ENCODE measurements around the gene CNTN1.

Gene CNTN1

GRCh38 chr12:41089438-41089837, 397.2 kb downstream of the CNTN1 start:
- no peak for DNase-seq (ENCODE audit: low read depth, low spot score)
- Histone ChIP-seq H3K4me3 (no peak overlapping the region), H3K27ac (no peak overlapping the region), H3K9me3 (ENCODE audit: low read depth, low read length) (no peaks in the 10 kb centered on the region), H3K36me3 (ENCODE audit: insufficient read depth, low read length) (no peaks in the 10 kb centered on the region), H3K9ac (ENCODE audit: insufficient read length) (no peak overlapping the region)
- no peak for TF ChIP-seq EZH2 (IDR thresholded peaks at IDR 0.05)
- TF ChIP-seq FOXP2 (optimal IDR thresholded peaks at IDR 0.05; ENCODE audit: control extremely low read depth, extremely low read length, insufficient read depth), result no peak
- no peak for TF ChIP-seq POLR2AphosphoS5 (IDR thresholded peaks at IDR 0.05; ENCODE audit: borderline replicate concordance, low read depth, low read length)

- no peak for DNase-seq (ENCODE audit: low read depth, low spot score)
- no peak for TF ChIP-seq FOXP2 (optimal IDR thresholded peaks at IDR 0.05; ENCODE audit: control extremely low read depth, extremely low read length, insufficient read depth)
- no peak for TF ChIP-seq POLR2AphosphoS5 (IDR thresholded peaks at IDR 0.05; ENCODE audit: borderline replicate concordance, low read depth, low read length)
- TF ChIP-seq EZH2 (IDR thresholded peaks at IDR 0.05), result no peak
- Histone ChIP-seq H3K36me3 (ENCODE audit: insufficient read depth, low read length) (no peaks in the 10 kb centered on the region), H3K27ac (no peak overlapping the region), H3K9ac (ENCODE audit: insufficient read length) (no peak overlapping the region), H3K4me3 (no peak overlapping the region), H3K9me3 (ENCODE audit: low read depth, low read length) (no peaks in the 10 kb centered on the region)
Observed at GRCh38 chr12:41092115-41092514, 399.9 kb downstream of the CNTN1 start.

GRCh38 chr12:41096797-41097196, 404.6 kb downstream of the CNTN1 start:
- Histone ChIP-seq H3K9ac (ENCODE audit: insufficient read length) (no peak overlapping the region), H3K27ac (no peak overlapping the region), H3K4me3 (no peak overlapping the region), H3K9me3 (ENCODE audit: low read depth, low read length) (no peaks in the 10 kb centered on the region), H3K36me3 (ENCODE audit: insufficient read depth, low read length) (no peaks in the 10 kb centered on the region)
- no peak for TF ChIP-seq EZH2 (IDR thresholded peaks at IDR 0.05)
- DNase-seq (ENCODE audit: low read depth, low spot score), result no peak

- Histone ChIP-seq H3K27ac (no peak overlapping the region), H3K9me3 (ENCODE audit: low read depth, low read length) (no peaks in the 10 kb centered on the region), H3K9ac (ENCODE audit: insufficient read length) (no peak overlapping the region), H3K4me3 (no peak overlapping the region), H3K36me3 (ENCODE audit: insufficient read depth, low read length) (no peaks in the 10 kb centered on the region)
- TF ChIP-seq FOXP2 (optimal IDR thresholded peaks at IDR 0.05; ENCODE audit: control extremely low read depth, extremely low read length, insufficient read depth), result no peak
- TF ChIP-seq EZH2 (IDR thresholded peaks at IDR 0.05), result no peak
- no peak for DNase-seq (ENCODE audit: low read depth, low spot score)
Observed at GRCh38 chr12:41100572-41100971, 408.3 kb downstream of the CNTN1 start.

- Histone ChIP-seq H3K36me3 (ENCODE audit: insufficient read depth, low read length) (no peaks in the 10 kb centered on the region), H3K27ac (no peak overlapping the region), H3K9me3 (ENCODE audit: low read depth, low read length) (no peaks in the 10 kb centered on the region), H3K4me3 (no peak overlapping the region), H3K9ac (ENCODE audit: insufficient read length) (no peak overlapping the region)
- TF ChIP-seq POLR2AphosphoS5 (IDR thresholded peaks at IDR 0.05; ENCODE audit: borderline replicate concordance, low read depth, low read length), result no peak
- TF ChIP-seq FOXP2 (optimal IDR thresholded peaks at IDR 0.05; ENCODE audit: control extremely low read depth, extremely low read length, insufficient read depth), result no peak
- no peak for TF ChIP-seq EZH2 (IDR thresholded peaks at IDR 0.05)
- no peak for DNase-seq (ENCODE audit: low read depth, low spot score)
Observed at GRCh38 chr12:41101806-41102205, 409.6 kb downstream of the CNTN1 start.

- Histone ChIP-seq H3K4me3 (no peak overlapping the region), H3K9ac (ENCODE audit: insufficient read length) (no peak overlapping the region), H3K27ac (no peak overlapping the region), H3K36me3 (ENCODE audit: insufficient read depth, low read length) (no peaks in the 10 kb centered on the region), H3K9me3 (ENCODE audit: low read depth, low read length) (no peaks in the 10 kb centered on the region)
- no peak for DNase-seq (ENCODE audit: low read depth, low spot score)
- TF ChIP-seq POLR2AphosphoS5 (IDR thresholded peaks at IDR 0.05; ENCODE audit: borderline replicate concordance, low read depth, low read length) (no peak), EZH2 (IDR thresholded peaks at IDR 0.05) (no peak), FOXP2 (optimal IDR thresholded peaks at IDR 0.05; ENCODE audit: control extremely low read depth, extremely low read length, insufficient read depth) (no peak)
Observed at GRCh38 chr12:41103614-41104013, 411.4 kb downstream of the CNTN1 start.

- Histone ChIP-seq H3K9ac (ENCODE audit: insufficient read length) (no peak overlapping the region), H3K9me3 (ENCODE audit: low read depth, low read length) (no peaks in the 10 kb centered on the region), H3K4me3 (no peak overlapping the region), H3K36me3 (ENCODE audit: insufficient read depth, low read length) (no peaks in the 10 kb centered on the region), H3K27ac (no peak overlapping the region)
- no peak for TF ChIP-seq POLR2AphosphoS5 (IDR thresholded peaks at IDR 0.05; ENCODE audit: borderline replicate concordance, low read depth, low read length)
- TF ChIP-seq EZH2 (IDR thresholded peaks at IDR 0.05), result no peak
- TF ChIP-seq FOXP2 (optimal IDR thresholded peaks at IDR 0.05; ENCODE audit: control extremely low read depth, extremely low read length, insufficient read depth), result no peak
- no peak for DNase-seq (ENCODE audit: low read depth, low spot score)
Observed at GRCh38 chr12:41106315-41106714, 414.1 kb downstream of the CNTN1 start.

GRCh38 chr12:41108032-41108431, 415.8 kb downstream of the CNTN1 start:
- Histone ChIP-seq H3K36me3 (ENCODE audit: insufficient read depth, low read length) (no peaks in the 10 kb centered on the region), H3K27ac (no peak overlapping the region)

GRCh38 chr12:41112903-41113302, 420.7 kb downstream of the CNTN1 start:
- H3K27ac ChIP-seq, result no peak overlapping the region
- H3K36me3 ChIP-seq (ENCODE audit: insufficient read depth, low read length), result no peaks in the 10 kb centered on the region
- no peak overlapping the region for H3K9ac ChIP-seq (ENCODE audit: insufficient read length)
- no peak overlapping the region for H3K4me3 ChIP-seq
- DNase-seq (ENCODE audit: low read depth, low spot score), result no peak
- no peaks in the 10 kb centered on the region for H3K9me3 ChIP-seq (ENCODE audit: low read depth, low read length)
- TF ChIP-seq EZH2 (IDR thresholded peaks at IDR 0.05) (no peak), POLR2AphosphoS5 (IDR thresholded peaks at IDR 0.05; ENCODE audit: borderline replicate concordance, low read depth, low read length) (no peak), FOXP2 (optimal IDR thresholded peaks at IDR 0.05; ENCODE audit: control extremely low read depth, extremely low read length, insufficient read depth) (no peak)

More at GRCh38 chr12:41108032-41108431, 415.8 kb downstream of the CNTN1 start:
- no peak for DNase-seq (ENCODE audit: low read depth, low spot score)
- Histone ChIP-seq H3K4me3 (no peak overlapping the region), H3K9ac (ENCODE audit: insufficient read length) (no peak overlapping the region), H3K9me3 (ENCODE audit: low read depth, low read length) (no peaks in the 10 kb centered on the region)
- TF ChIP-seq FOXP2 (optimal IDR thresholded peaks at IDR 0.05; ENCODE audit: control extremely low read depth, extremely low read length, insufficient read depth) (no peak), POLR2AphosphoS5 (IDR thresholded peaks at IDR 0.05; ENCODE audit: borderline replicate concordance, low read depth, low read length) (no peak), EZH2 (IDR thresholded peaks at IDR 0.05) (no peak)

Data from SK-N-MC (cell line).